Measurements from ENCODE around the gene TNFRSF14.

Gene TNFRSF14

GRCh38 chr1:2589431-2590232 lies 33.5 kb downstream of the TNFRSF14 start:
- no peak for DNase-seq

GRCh38 chr1:2590233-2591141 lies 34.3 kb downstream of the TNFRSF14 start:
- DNase-seq = no peak

- no peak for DNase-seq
These were observed 35.0 kb downstream of the TNFRSF14 start for GRCh38 chr1:2591233-2591580.

- DNase-seq = no peak
These were observed 35.5 kb downstream of the TNFRSF14 start for GRCh38 chr1:2591581-2592261.

- no peak for DNase-seq
These were observed 36.5 kb downstream of the TNFRSF14 start for GRCh38 chr1:2592672-2593071.

- DNase-seq = no peak
These were observed 37.2 kb downstream of the TNFRSF14 start for GRCh38 chr1:2593251-2593878.

- DNase-seq = no peak
These were observed 38.0 kb downstream of the TNFRSF14 start for GRCh38 chr1:2594001-2594640.

- DNase-seq = no peak
These were observed 38.5 kb downstream of the TNFRSF14 start for GRCh38 chr1:2594641-2595131.

- DNase-seq = no peak
These were observed 39.2 kb downstream of the TNFRSF14 start for GRCh38 chr1:2595261-2595811.

- no peak for DNase-seq
These were observed 39.8 kb downstream of the TNFRSF14 start for GRCh38 chr1:2595812-2596529.

- DNase-seq = no peak
These were observed 40.6 kb downstream of the TNFRSF14 start for GRCh38 chr1:2596530-2597333.

- no peak for DNase-seq
These were observed 41.5 kb downstream of the TNFRSF14 start for GRCh38 chr1:2597441-2598328.

GRCh38 chr1:2598329-2598931 lies 42.3 kb downstream of the TNFRSF14 start:
- DNase-seq = no peak

- no peak for DNase-seq
These were observed 45.6 kb downstream of the TNFRSF14 start for GRCh38 chr1:2601721-2602303.

- no peak for DNase-seq
These were observed 46.2 kb downstream of the TNFRSF14 start for GRCh38 chr1:2602311-2602835.

- DNase-seq = no peak
These were observed 46.8 kb downstream of the TNFRSF14 start for GRCh38 chr1:2602866-2603520.

- DNase-seq = no peak
These were observed 47.5 kb downstream of the TNFRSF14 start for GRCh38 chr1:2603521-2604155.

Data from activated CD4-positive, alpha-beta T cell treated with anti-CD3 and anti-CD28 coated beads, Interleukin-2, amount 50 U/mL, for 48 hours (primary cell).